Hematopoietic multipotent progenitor cell treated with erythropoietin and hydrocortisone succinate and interleukin-3 and kit ligand, for 4 days (in vitro differentiated cells): Measurements from ENCODE around the gene FUNDC1.
"Not testable (repeated sequence)": the region's sequence is repeated elsewhere in the genome, so short reads cannot be mapped to it uniquely, and the experiment has no call there.

ENCODE experiments used
- DNase-seq: peaks from one replicate; pipeline ENCODE4 v3.0.0-alpha.2; 2015

FUNDC1 gene

GRCh38 chrX:44542567-44543325, at the start of gene FUNDC1:
TSS of gene FUNDC1 (minus strand) at chrX:44542859. CDS start at chrX:44542832, 27 bp downstream.
- DNase-seq, result peak; percentile 97

- peak; percentile 10 for DNase-seq
Measured at GRCh38 chrX:44585866-44586265, 43.2 kb upstream of the FUNDC1 start.

GRCh38 chrX:44580466-44580865, 37.8 kb upstream of the FUNDC1 start:
- no peak for DNase-seq

- DNase-seq, result no peak
Measured at GRCh38 chrX:44572340-44572938, 29.8 kb upstream of the FUNDC1 start.

- peak; percentile 26 for DNase-seq
Measured at GRCh38 chrX:44570522-44570921, 27.9 kb upstream of the FUNDC1 start.

GRCh38 chrX:44569122-44569521, 26.5 kb upstream of the FUNDC1 start:
- DNase-seq, result no peak

- DNase-seq, result no peak
Measured at GRCh38 chrX:44568196-44568595, 25.5 kb upstream of the FUNDC1 start.

- DNase-seq, result not testable (repeated sequence)
Measured at GRCh38 chrX:44561896-44562295, 19.2 kb upstream of the FUNDC1 start.

- DNase-seq, result no peak
Measured at GRCh38 chrX:44550563-44550962, 7.9 kb upstream of the FUNDC1 start.

- DNase-seq, result not testable (repeated sequence)
Measured at GRCh38 chrX:44545454-44545853, 2.8 kb upstream of the FUNDC1 start.

- DNase-seq, result no peak
Measured at GRCh38 chrX:44544036-44544435, 1.4 kb upstream of the FUNDC1 start.

GRCh38 chrX:44536198-44536597, 6.5 kb downstream of the FUNDC1 start:
- DNase-seq, result no peak

GRCh38 chrX:44529310-44529709, 13.3 kb downstream of the FUNDC1 start:
- DNase-seq, result no peak

GRCh38 chrX:44514272-44514671, 28.4 kb downstream of the FUNDC1 start:
- DNase-seq, result peak; percentile 10

- DNase-seq, result no peak
Measured at GRCh38 chrX:44507292-44507691, 35.4 kb downstream of the FUNDC1 start.

GRCh38 chrX:44506678-44507077, 36.0 kb downstream of the FUNDC1 start:
- no peak for DNase-seq

- DNase-seq, result no peak
Measured at GRCh38 chrX:44503560-44503959, 39.1 kb downstream of the FUNDC1 start.

GRCh38 chrX:44495091-44495490, 47.6 kb downstream of the FUNDC1 start:
- no peak for DNase-seq

- peak; percentile 85 for DNase-seq
Measured at GRCh38 chrX:44494357-44494756, 48.3 kb downstream of the FUNDC1 start.

GRCh38 chrX:44489515-44489914, 53.1 kb downstream of the FUNDC1 start:
- DNase-seq, result no peak

- peak; percentile 56 for DNase-seq
Measured at GRCh38 chrX:44484607-44485146, 58.0 kb downstream of the FUNDC1 start.

- peak; percentile 65 for DNase-seq
Measured at GRCh38 chrX:44483965-44484606, 58.6 kb downstream of the FUNDC1 start.

GRCh38 chrX:44482575-44482974, 60.1 kb downstream of the FUNDC1 start:
- DNase-seq, result no peak

- DNase-seq, result no peak
Measured at GRCh38 chrX:44480591-44480990, 62.1 kb downstream of the FUNDC1 start.
